Epithelial cell of esophagus (primary cell): ENCODE data around the gene TREML2.

Source experiments
- DNase-seq: peaks from one replicate; pipeline ENCODE4 v3.0.0; 2010; ENCODE audit warnings: low read depth
- H3K4me3 ChIP-seq: 2 replicates; pipeline ENCODE4 v1.5.1; 2011; ENCODE audit warnings: mild to moderate bottlenecking, low read length, control low read depth
- CTCF ChIP-seq: IDR thresholded peaks from 2 replicates; pipeline ENCODE4 v1.5.1; 2011; ENCODE audit warnings: low read depth, mild to moderate bottlenecking, low read length, control low read depth, inconsistent platforms; ENCODE audit not compliant: insufficient read depth; ENCODE audit errors: missing control alignments

Gene TREML2

GRCh38 chr6:41177287-41177686 lies 23.7 kb downstream of the TREML2 start:
- H3K4me3 ChIP-seq, result no peak overlapping the region
- TF ChIP-seq CTCF, result no peak
- no peak for DNase-seq

- no peak for DNase-seq
- H3K4me3 ChIP-seq, result no peak overlapping the region
- no peak for TF ChIP-seq CTCF
Measured at GRCh38 chr6:41176189-41176588, 24.8 kb downstream of the TREML2 start.

GRCh38 chr6:41175084-41175483 lies 25.9 kb downstream of the TREML2 start:
- TF ChIP-seq CTCF, result no peak
- no peak for DNase-seq
- no peak overlapping the region for H3K4me3 ChIP-seq

- DNase-seq, result no peak
- no peak overlapping the region for H3K4me3 ChIP-seq
- TF ChIP-seq CTCF, result no peak
Measured at GRCh38 chr6:41174610-41175009, 26.3 kb downstream of the TREML2 start.

- no peak for DNase-seq
- no peak for TF ChIP-seq CTCF
- no peak overlapping the region for H3K4me3 ChIP-seq
Measured at GRCh38 chr6:41171908-41172307, 29.0 kb downstream of the TREML2 start.

GRCh38 chr6:41170547-41171160 lies 30.3 kb downstream of the TREML2 start:
- DNase-seq, result no peak
- no peak for TF ChIP-seq CTCF
- H3K4me3 ChIP-seq, result no peak overlapping the region
